ENCODE measurements around the gene CSNK1A1.

The CSNK1A1 gene

GRCh38 chr5:149473441-149473840 lies 77.8 kb downstream of the CSNK1A1 start:
- no peak for DNase-seq
- Histone ChIP-seq H3K9me3 (ENCODE audit: severe bottlenecking) (no peaks in the 10 kb centered on the region), H3K27ac (no peak overlapping the region), H3K36me3 (no peaks in the 10 kb centered on the region), H3K4me3 (ENCODE audit: low read depth, low read length) (no peak overlapping the region), H3K27me3 (ENCODE audit: insufficient read depth, low read depth, severe bottlenecking) (no peaks in the 10 kb centered on the region)
- no peak for TF ChIP-seq CTCF (IDR thresholded peaks at IDR 0.05; ENCODE audit: low read depth, low read length)

- H3K4me3 ChIP-seq (ENCODE audit: low read depth, low read length) = no peak overlapping the region
- no peak for DNase-seq
- TF ChIP-seq CTCF (IDR thresholded peaks at IDR 0.05; ENCODE audit: low read depth, low read length) = no peak
- H3K27me3 ChIP-seq (ENCODE audit: insufficient read depth, low read depth, severe bottlenecking) = no peaks in the 10 kb centered on the region
- no peak overlapping the region for H3K27ac ChIP-seq
- H3K36me3 ChIP-seq = no peaks in the 10 kb centered on the region
- H3K9me3 ChIP-seq (ENCODE audit: severe bottlenecking) = no peaks in the 10 kb centered on the region
These were observed 78.8 kb downstream of the CSNK1A1 start for GRCh38 chr5:149472399-149472798.

- no peaks in the 10 kb centered on the region for H3K9me3 ChIP-seq (ENCODE audit: severe bottlenecking)
- no peak overlapping the region for H3K27ac ChIP-seq
- H3K27me3 ChIP-seq (ENCODE audit: insufficient read depth, low read depth, severe bottlenecking) = no peaks in the 10 kb centered on the region
- no peak overlapping the region for H3K4me3 ChIP-seq (ENCODE audit: low read depth, low read length)
- TF ChIP-seq CTCF (IDR thresholded peaks at IDR 0.05; ENCODE audit: low read depth, low read length) = no peak
- no peak for DNase-seq
- no peaks in the 10 kb centered on the region for H3K36me3 ChIP-seq
These were observed 79.6 kb downstream of the CSNK1A1 start for GRCh38 chr5:149471406-149472183.

- Histone ChIP-seq H3K27ac (no peak overlapping the region), H3K27me3 (ENCODE audit: insufficient read depth, low read depth, severe bottlenecking) (no peaks in the 10 kb centered on the region), H3K9me3 (ENCODE audit: severe bottlenecking) (no peaks in the 10 kb centered on the region), H3K4me3 (ENCODE audit: low read depth, low read length) (no peak overlapping the region), H3K36me3 (no peaks in the 10 kb centered on the region)
- no peak for TF ChIP-seq CTCF (IDR thresholded peaks at IDR 0.05; ENCODE audit: low read depth, low read length)
- no peak for DNase-seq
These were observed 80.3 kb downstream of the CSNK1A1 start for GRCh38 chr5:149470942-149471341.

DNA sequence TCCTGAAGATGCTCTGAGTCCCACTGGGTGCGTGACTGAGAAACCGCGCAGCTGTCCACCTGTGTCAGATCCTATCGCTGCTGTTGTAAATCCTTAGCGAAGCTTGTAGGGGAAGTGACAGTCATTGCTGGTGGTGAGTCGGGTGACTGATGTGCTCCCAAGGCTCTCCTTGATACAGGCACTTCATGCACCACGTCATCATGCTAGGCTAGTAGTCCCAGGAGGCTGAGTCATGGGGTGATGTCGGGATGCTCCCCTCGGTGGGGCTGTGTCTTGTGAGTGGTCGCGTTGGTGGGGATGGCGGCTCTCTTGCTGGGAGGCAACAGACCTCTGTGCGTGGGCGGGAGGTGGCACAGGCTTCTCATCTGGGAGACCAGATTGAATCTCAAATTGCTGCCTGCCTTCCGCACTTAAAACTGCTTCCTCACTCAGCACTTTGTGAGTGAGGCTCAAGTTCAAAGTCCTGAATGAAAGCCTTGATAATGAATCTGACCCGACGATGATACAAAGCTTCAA lies 84.7 kb downstream of the CSNK1A1 start:
- DNase-seq = no peak
- Histone ChIP-seq H3K4me3 (ENCODE audit: low read depth, low read length) (no peak overlapping the region), H3K27ac (no peak overlapping the region)

More for the DNA sequence above, 84.7 kb downstream of the CSNK1A1 start:
- TF ChIP-seq CTCF (IDR thresholded peaks at IDR 0.05; ENCODE audit: low read depth, low read length) = no peak
- Histone ChIP-seq H3K36me3 (no peaks in the 10 kb centered on the region), H3K27me3 (ENCODE audit: insufficient read depth, low read depth, severe bottlenecking) (no peaks in the 10 kb centered on the region), H3K9me3 (ENCODE audit: severe bottlenecking) (no peaks in the 10 kb centered on the region)
